Measurements from ENCODE around the gene LYSMD3.

DNA sequence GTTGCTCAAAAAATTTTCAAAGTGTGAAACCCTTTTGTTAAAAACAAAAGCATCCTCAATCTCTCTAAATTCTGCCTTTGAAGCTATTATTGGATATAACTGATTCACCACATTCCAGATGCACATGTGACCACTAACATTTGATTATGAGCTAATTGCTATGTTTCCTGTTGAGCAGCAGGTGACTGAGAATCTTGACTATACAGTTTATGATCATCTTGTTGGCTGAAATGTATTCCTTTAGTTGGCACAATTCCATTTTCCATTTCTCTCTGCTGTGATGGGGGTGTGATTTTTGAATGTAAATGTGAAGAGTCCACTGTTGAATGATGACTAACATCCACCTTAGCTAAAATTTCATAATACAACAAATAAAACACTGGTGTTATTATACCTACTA is 10.7 kb downstream of the LYSMD3 start:
- TF ChIP-seq, protein P1, sequence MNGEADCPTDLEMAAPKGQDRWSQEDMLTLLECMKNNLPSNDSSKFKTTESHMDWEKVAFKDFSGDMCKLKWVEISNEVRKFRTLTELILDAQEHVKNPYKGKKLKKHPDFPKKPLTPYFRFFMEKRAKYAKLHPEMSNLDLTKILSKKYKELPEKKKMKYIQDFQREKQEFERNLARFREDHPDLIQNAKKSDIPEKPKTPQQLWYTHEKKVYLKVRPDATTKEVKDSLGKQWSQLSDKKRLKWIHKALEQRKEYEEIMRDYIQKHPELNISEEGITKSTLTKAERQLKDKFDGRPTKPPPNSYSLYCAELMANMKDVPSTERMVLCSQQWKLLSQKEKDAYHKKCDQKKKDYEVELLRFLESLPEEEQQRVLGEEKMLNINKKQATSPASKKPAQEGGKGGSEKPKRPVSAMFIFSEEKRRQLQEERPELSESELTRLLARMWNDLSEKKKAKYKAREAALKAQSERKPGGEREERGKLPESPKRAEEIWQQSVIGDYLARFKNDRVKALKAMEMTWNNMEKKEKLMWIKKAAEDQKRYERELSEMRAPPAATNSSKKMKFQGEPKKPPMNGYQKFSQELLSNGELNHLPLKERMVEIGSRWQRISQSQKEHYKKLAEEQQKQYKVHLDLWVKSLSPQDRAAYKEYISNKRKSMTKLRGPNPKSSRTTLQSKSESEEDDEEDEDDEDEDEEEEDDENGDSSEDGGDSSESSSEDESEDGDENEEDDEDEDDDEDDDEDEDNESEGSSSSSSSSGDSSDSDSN (IDR thresholded peaks at IDR 0.05; ENCODE audit: borderline replicate concordance in 1 of 2, low read depth in 2 of 2, low read length in 2 of 2): no peak
- TF ChIP-seq SRF (CRISPR knock-in tag; IDR thresholded peaks at IDR 0.05) (no peak), ZKSCAN8 (CRISPR knock-in tag; IDR thresholded peaks at IDR 0.05) (no peak), EP300 (IDR thresholded peaks at IDR 0.05; ENCODE audit: low read length) (no peak), ZNF384 (IDR thresholded peaks at IDR 0.05; ENCODE audit: low read depth, low read length) (no peak), ZC3H11A (IDR thresholded peaks at IDR 0.05; ENCODE audit: low read depth, low read length) (no peak), ZNF316 (IDR thresholded peaks at IDR 0.05) (no peak), CBFB (CRISPR knock-in tag; IDR thresholded peaks at IDR 0.05) (no peak)
- TF ChIP-seq, protein P2, sequence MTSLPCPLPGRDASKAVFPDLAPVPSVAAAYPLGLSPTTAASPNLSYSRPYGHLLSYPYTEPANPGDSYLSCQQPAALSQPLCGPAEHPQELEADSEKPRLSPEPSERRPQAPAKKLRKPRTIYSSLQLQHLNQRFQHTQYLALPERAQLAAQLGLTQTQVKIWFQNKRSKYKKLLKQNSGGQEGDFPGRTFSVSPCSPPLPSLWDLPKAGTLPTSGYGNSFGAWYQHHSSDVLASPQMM (CRISPR knock-in tag; IDR thresholded peaks at IDR 0.05): no peak
- TF ChIP-seq, protein P3, sequence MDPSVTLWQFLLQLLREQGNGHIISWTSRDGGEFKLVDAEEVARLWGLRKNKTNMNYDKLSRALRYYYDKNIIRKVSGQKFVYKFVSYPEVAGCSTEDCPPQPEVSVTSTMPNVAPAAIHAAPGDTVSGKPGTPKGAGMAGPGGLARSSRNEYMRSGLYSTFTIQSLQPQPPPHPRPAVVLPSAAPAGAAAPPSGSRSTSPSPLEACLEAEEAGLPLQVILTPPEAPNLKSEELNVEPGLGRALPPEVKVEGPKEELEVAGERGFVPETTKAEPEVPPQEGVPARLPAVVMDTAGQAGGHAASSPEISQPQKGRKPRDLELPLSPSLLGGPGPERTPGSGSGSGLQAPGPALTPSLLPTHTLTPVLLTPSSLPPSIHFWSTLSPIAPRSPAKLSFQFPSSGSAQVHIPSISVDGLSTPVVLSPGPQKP (CRISPR knock-in tag; IDR thresholded peaks at IDR 0.05): no peak
- TF ChIP-seq, protein P4, sequence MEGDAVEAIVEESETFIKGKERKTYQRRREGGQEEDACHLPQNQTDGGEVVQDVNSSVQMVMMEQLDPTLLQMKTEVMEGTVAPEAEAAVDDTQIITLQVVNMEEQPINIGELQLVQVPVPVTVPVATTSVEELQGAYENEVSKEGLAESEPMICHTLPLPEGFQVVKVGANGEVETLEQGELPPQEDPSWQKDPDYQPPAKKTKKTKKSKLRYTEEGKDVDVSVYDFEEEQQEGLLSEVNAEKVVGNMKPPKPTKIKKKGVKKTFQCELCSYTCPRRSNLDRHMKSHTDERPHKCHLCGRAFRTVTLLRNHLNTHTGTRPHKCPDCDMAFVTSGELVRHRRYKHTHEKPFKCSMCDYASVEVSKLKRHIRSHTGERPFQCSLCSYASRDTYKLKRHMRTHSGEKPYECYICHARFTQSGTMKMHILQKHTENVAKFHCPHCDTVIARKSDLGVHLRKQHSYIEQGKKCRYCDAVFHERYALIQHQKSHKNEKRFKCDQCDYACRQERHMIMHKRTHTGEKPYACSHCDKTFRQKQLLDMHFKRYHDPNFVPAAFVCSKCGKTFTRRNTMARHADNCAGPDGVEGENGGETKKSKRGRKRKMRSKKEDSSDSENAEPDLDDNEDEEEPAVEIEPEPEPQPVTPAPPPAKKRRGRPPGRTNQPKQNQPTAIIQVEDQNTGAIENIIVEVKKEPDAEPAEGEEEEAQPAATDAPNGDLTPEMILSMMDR (IDR thresholded peaks at IDR 0.05 in 2 of 3, conservative IDR thresholded peaks at IDR 0.05 in 1 of 3; ENCODE audit: insufficient read depth in 2 of 3, low read depth in 1 of 3, low read length in 3 of 3): no peak
- TF ChIP-seq, protein P5, sequence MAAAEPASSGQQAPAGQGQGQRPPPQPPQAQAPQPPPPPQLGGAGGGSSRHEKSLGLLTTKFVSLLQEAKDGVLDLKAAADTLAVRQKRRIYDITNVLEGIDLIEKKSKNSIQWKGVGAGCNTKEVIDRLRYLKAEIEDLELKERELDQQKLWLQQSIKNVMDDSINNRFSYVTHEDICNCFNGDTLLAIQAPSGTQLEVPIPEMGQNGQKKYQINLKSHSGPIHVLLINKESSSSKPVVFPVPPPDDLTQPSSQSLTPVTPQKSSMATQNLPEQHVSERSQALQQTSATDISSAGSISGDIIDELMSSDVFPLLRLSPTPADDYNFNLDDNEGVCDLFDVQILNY (CRISPR knock-in tag; IDR thresholded peaks at IDR 0.05): no peak
- TF ChIP-seq, protein P6, sequence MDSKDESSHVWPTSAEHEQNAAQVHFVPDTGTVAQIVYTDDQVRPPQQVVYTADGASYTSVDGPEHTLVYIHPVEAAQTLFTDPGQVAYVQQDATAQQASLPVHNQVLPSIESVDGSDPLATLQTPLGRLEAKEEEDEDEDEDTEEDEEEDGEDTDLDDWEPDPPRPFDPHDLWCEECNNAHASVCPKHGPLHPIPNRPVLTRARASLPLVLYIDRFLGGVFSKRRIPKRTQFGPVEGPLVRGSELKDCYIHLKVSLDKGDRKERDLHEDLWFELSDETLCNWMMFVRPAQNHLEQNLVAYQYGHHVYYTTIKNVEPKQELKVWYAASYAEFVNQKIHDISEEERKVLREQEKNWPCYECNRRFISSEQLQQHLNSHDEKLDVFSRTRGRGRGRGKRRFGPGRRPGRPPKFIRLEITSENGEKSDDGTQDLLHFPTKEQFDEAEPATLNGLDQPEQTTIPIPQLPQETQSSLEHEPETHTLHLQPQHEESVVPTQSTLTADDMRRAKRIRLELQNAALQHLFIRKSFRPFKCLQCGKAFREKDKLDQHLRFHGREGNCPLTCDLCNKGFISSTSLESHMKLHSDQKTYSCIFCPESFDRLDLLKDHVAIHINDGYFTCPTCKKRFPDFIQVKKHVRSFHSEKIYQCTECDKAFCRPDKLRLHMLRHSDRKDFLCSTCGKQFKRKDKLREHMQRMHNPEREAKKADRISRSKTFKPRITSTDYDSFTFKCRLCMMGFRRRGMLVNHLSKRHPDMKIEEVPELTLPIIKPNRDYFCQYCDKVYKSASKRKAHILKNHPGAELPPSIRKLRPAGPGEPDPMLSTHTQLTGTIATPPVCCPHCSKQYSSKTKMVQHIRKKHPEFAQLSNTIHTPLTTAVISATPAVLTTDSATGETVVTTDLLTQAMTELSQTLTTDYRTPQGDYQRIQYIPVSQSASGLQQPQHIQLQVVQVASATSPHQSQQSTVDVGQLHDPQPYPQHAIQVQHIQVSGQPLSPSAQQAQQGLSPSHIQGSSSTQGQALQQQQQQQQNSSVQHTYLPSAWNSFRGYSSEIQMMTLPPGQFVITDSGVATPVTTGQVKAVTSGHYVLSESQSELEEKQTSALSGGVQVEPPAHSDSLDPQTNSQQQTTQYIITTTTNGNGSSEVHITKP (IDR thresholded peaks at IDR 0.05; ENCODE audit: partially characterized antibody): no peak

Data from K562 (cell line).